ENCODE data around the gene ARID1B. TPM values are rescaled to one million over a fixed set of nuclear protein-coding genes. Genes with fewer than 3 reads are reported as not detected.

The ARID1B gene
- total and polyA plus RNA-seq, 2 donors (not counting 1 experiment from before 2014, with no cell fraction given): 47.2 to 280 TPM

DNA sequence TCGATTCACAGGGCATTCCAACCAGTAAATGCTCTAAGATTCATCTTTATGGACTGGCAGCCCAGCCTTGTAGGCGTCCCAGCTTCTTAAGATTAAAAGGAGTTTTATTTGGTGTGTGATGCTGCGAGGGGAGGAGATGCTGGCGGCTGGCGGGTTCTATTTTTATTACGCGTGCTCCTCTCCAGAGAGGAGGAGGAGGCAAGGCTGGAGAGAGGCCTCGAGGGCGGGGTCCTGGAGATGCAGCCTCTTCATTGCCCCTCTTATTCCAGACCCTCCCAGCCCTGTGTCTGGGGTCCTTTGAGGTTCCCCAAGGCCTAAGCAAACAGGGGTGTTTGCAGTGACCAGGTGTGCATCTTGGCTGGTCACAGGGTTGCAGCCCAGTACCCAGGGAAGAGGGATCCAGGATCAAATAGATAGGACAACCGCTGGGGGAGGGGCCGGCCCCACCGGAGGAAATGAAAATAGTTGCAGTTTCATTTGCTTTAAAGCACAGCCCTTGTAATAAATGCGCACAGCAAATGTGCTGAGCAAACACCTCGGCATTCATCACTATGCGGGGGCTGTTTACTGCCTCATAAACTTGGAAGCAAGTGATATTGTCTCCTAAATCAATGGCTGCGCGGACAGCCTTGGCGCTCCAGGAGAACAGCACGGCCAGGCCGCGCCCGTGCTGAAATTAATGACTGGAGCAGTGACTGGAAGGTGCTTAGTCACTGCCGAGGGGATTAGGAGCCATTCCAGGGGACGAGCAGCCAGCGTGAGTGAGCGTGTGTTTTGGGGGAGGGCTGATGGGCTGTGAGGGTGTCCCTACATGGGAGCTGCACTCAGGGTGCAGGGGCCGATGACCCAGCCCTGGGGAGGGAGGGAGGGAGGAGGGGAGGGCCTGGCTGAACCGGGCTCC, 463.1 kb downstream of the ARID1B start:
- no peak for TF ChIP-seq EZH2 (IDR thresholded peaks at IDR 0.05; ENCODE audit: borderline replicate concordance, insufficient read depth, low read depth, low read length, poor library complexity, severe bottlenecking)
- no peak for TF ChIP-seq CTCF (IDR thresholded peaks at IDR 0.05)
- CTCF ChIA-PET: no interaction called here
- H3K36me3 ChIP-seq (replicated peaks in 1 of 2; ENCODE audit: control extremely low read depth in 1 of 2, control insufficient read depth in 1 of 2, extremely low read depth in 1 of 2, insufficient read depth in 2 of 2, low read length in 1 of 2): no peaks in the 10 kb centered on the region
- 38% methylated on average over 20 of the region's 28 CpGs for WGBS (ENCODE audit: insufficient coverage)
- no peaks in the 10 kb centered on the region for H4K20me1 ChIP-seq (ENCODE audit: control insufficient read depth, insufficient read depth, low read length, poor library complexity, severe bottlenecking)
- peaks cover 10 to 15% of the 10 kb centered on the region in 2 donors for H3K4me1 ChIP-seq (ENCODE audit: control insufficient read depth in 2 of 2, insufficient read depth in 2 of 2, low read length in 2 of 2)
- H3K4me2 ChIP-seq (replicated peaks; ENCODE audit: low read depth, low read length, poor library complexity, severe bottlenecking): peak overlapping the region; percentile 38
- H3K4me1 Mint-ChIP-seq: peaks cover 16% of the 10 kb centered on the region
- peaks cover 53% of the 10 kb centered on the region for H3K27me3 Mint-ChIP-seq
- H3K27ac Mint-ChIP-seq: no peak overlapping the region
- peaks cover 0 to 41% (median 5%) of the 10 kb centered on the region in 4 experiments for H3K27me3 ChIP-seq (replicated peaks in 1 of 4; ENCODE audit: control extremely low read depth in 1 of 4, control insufficient read depth in 3 of 4, insufficient read depth in 4 of 4, low read length in 3 of 4)
- peak overlapping the region in 1 of 5 experiments; percentile 20 for H3K4me3 ChIP-seq (ENCODE audit: control extremely low read depth in 1 of 5, extremely low read depth in 1 of 5, insufficient read depth in 1 of 5, low read depth in 2 of 5, low read length in 4 of 5)
- DNase-seq: no peak
- peak overlapping the region; percentile 35 for H3K4me3 Mint-ChIP-seq
- H3K9me3 Mint-ChIP-seq (ENCODE audit: insufficient read depth): no peaks in the 10 kb centered on the region
- no peak overlapping the region for H2AFZ ChIP-seq (ENCODE audit: insufficient read depth, low read depth, low read length, poor library complexity, severe bottlenecking)
- H3K27ac ChIP-seq (ENCODE audit: low read length in 2 of 2): no peak overlapping the region
- H3K79me2 ChIP-seq (ENCODE audit: control insufficient read depth, insufficient read depth, low read length): no peaks in the 10 kb centered on the region
- intact Hi-C loops (cut with micrococcal nuclease): no loop called here
- POLR2A ChIA-PET: no interaction called here
- H3K9ac ChIP-seq (ENCODE audit: low read length): no peak overlapping the region
- peaks cover 0 to 22% (median 0%) of the 10 kb centered on the region in 3 donors for H3K9me3 ChIP-seq (ENCODE audit: control extremely low read depth in 1 of 3, control insufficient read depth in 2 of 3, insufficient read depth in 1 of 3, low read length in 2 of 3)
- ATAC-seq (ENCODE audit: low read depth): no peak

GRCh38 chr6:157240960-157241311, 463.8 kb downstream of the ARID1B start:
- ChIA-PET CTCF (no interaction called here), POLR2A (no interaction called here)
- H3K79me2 ChIP-seq (ENCODE audit: control insufficient read depth, insufficient read depth, low read length): no peaks in the 10 kb centered on the region
- H3K9me3 ChIP-seq (ENCODE audit: control extremely low read depth in 1 of 3, control insufficient read depth in 2 of 3, insufficient read depth in 1 of 3, low read length in 2 of 3): peaks cover 0 to 16% (median 0%) of the 10 kb centered on the region in 3 donors
- no peak overlapping the region for H3K27ac Mint-ChIP-seq
- H3K27me3 ChIP-seq (replicated peaks in 1 of 4; ENCODE audit: control extremely low read depth in 1 of 4, control insufficient read depth in 3 of 4, insufficient read depth in 4 of 4, low read length in 3 of 4): peaks cover 0 to 35% (median 2%) of the 10 kb centered on the region in 4 experiments
- H3K4me3 ChIP-seq (ENCODE audit: control extremely low read depth in 1 of 5, extremely low read depth in 1 of 5, insufficient read depth in 1 of 5, low read depth in 2 of 5, low read length in 4 of 5): no peak overlapping the region
- peaks cover 11% of the 10 kb centered on the region for H3K4me1 Mint-ChIP-seq
- no peaks in the 10 kb centered on the region for H4K20me1 ChIP-seq (ENCODE audit: control insufficient read depth, insufficient read depth, low read length, poor library complexity, severe bottlenecking)
- no peaks in the 10 kb centered on the region for H3K9me3 Mint-ChIP-seq (ENCODE audit: insufficient read depth)
- no peak overlapping the region for H3K9ac ChIP-seq (ENCODE audit: low read length)
- no peaks in the 10 kb centered on the region for H3K36me3 ChIP-seq (replicated peaks in 1 of 2; ENCODE audit: control extremely low read depth in 1 of 2, control insufficient read depth in 1 of 2, extremely low read depth in 1 of 2, insufficient read depth in 2 of 2, low read length in 1 of 2)
- peak overlapping the region; percentile 38 for H3K4me2 ChIP-seq (replicated peaks; ENCODE audit: low read depth, low read length, poor library complexity, severe bottlenecking)
- ATAC-seq (ENCODE audit: low read depth) (no peak), DNase-seq (no peak)
- H3K27ac ChIP-seq (ENCODE audit: low read length in 2 of 2): no peak overlapping the region
- TF ChIP-seq EZH2 (IDR thresholded peaks at IDR 0.05; ENCODE audit: borderline replicate concordance, insufficient read depth, low read depth, low read length, poor library complexity, severe bottlenecking) (no peak), CTCF (IDR thresholded peaks at IDR 0.05) (no peak)
- H3K4me3 Mint-ChIP-seq: no peak overlapping the region
- intact Hi-C loops (cut with micrococcal nuclease): no loop called here
- peaks cover 5 to 9% of the 10 kb centered on the region in 2 donors for H3K4me1 ChIP-seq (ENCODE audit: control insufficient read depth in 2 of 2, insufficient read depth in 2 of 2, low read length in 2 of 2)
- H2AFZ ChIP-seq (ENCODE audit: insufficient read depth, low read depth, low read length, poor library complexity, severe bottlenecking): no peak overlapping the region
- WGBS (ENCODE audit: insufficient coverage): 90% methylated on average over 8 of the region's 10 CpGs
- peaks cover 48% of the 10 kb centered on the region for H3K27me3 Mint-ChIP-seq
